NT2/D1 (cell line): ENCODE measurements around the gene RPL32.

Experiments used
- SUZ12 ChIP-seq: IDR thresholded peaks from 2 replicates; pipeline ENCODE4 v1.6.1; 2011; ENCODE audit not compliant: insufficient read length, insufficient read depth; ENCODE audit errors: extremely low read depth
- YY1 ChIP-seq: IDR thresholded peaks from 2 replicates; pipeline ENCODE4 v1.6.1; 2011; ENCODE audit not compliant: insufficient read length, insufficient read depth
- ZNF274 ChIP-seq: IDR thresholded peaks from 2 replicates; pipeline ENCODE4 v1.6.1; 2011; ENCODE audit warnings: mild to moderate bottlenecking, low read depth, low read length

- no peak for TF ChIP-seq ZNF274
- no peak for TF ChIP-seq YY1
- TF ChIP-seq SUZ12: no peak
These were observed 30.1 kb upstream of the RPL32 start for GRCh38 chr3:12871404-12871983.
